T-cell (primary cell): ENCODE data around the gene PRSS53. TPM values are rescaled to one million over a fixed set of nuclear protein-coding genes. Genes with fewer than 3 reads are reported as not detected.
A peak's percentile ranks its signal among the peaks of the same experiment; 100 is the strongest.

Experiments
- ATAC-seq, 4 experiments: fragments of 200-7000 bp in 3 of 4; fragments of 150-1000 bp in 1 of 4; cut with Tn5 transposase; replicated peaks in 1 of 4; 1 replicate in 3 of 4; 2 replicates in 1 of 4; pipeline ENCODE4 v1.10.0; 2021; ENCODE audit warnings: moderate library complexity in 3 of 4, mild to moderate bottlenecking in 2 of 4, moderate number of reproducible peaks in 1 of 4
- CTCF ChIA-PET, 2 donors: fragments of 300-600 bp; sonication (Branson Sonifier 250); formaldehyde crosslinking; loops; one replicate each; lab custom pipeline; 2022; ENCODE audit warnings: antibody characterized with exemption in 2 of 2; lab: Charles Lee
- POLR2A ChIA-PET, 2 donors: fragments of 300-600 bp; sonication (Branson Sonifier 250); formaldehyde crosslinking; loops; one replicate each; lab custom pipeline; 2022; ENCODE audit warnings: antibody characterized with exemption in 2 of 2; lab: Charles Lee
- DNase-seq, 35 experiments: peaks; one replicate each; pipeline versions ENCODE4 v3.0.0 to v3.0.0-alpha.2; 2013 to 2023
- H3K27ac ChIP-seq: one replicate; pipeline ENCODE4 v1.5.1; 2013; ENCODE audit warnings: low read length
- H3K27me3 ChIP-seq, 2 experiments: replicated peaks in 1 of 2; 1 replicate in 1 of 2; 2 replicates in 1 of 2; pipeline versions ENCODE4 v1.6.1 to v1.7.0; 2013; ENCODE audit warnings: low read length in 1 of 2, mixed read lengths in 1 of 2; ENCODE audit not compliant: control insufficient read depth in 2 of 2, insufficient read depth in 2 of 2; ENCODE audit errors: extremely low read depth in 1 of 2
- H3K36me3 ChIP-seq, 2 donors: 1 replicate in 1 of 2; 2 replicates in 1 of 2; pipeline versions ENCODE4 v1.6.1 to v1.7.0; 2013; ENCODE audit warnings: low read length in 1 of 2; ENCODE audit not compliant: control insufficient read depth in 2 of 2, insufficient read depth in 1 of 2; ENCODE audit errors: extremely low read depth in 1 of 2
- H3K4me1 ChIP-seq, 2 experiments: 1 replicate in 1 of 2; 2 replicates in 1 of 2; pipeline versions ENCODE4 v1.6.1 to v1.7.0; 2013; ENCODE audit warnings: low read length in 2 of 2, mixed read lengths in 1 of 2; ENCODE audit not compliant: insufficient read depth in 2 of 2, control insufficient read depth in 1 of 2; ENCODE audit errors: extremely low read depth in 1 of 2
- H3K4me3 ChIP-seq, 2 donors: 1 replicate in 1 of 2; 2 replicates in 1 of 2; pipeline versions ENCODE4 v1.5.1 to v1.7.0; 2013; ENCODE audit warnings: mild to moderate bottlenecking in 2 of 2, low read length in 1 of 2, moderate library complexity in 1 of 2; ENCODE audit not compliant: control insufficient read depth in 1 of 2; ENCODE audit errors: extremely low read depth in 1 of 2
- H3K9me3 ChIP-seq: 2 replicates; pipeline ENCODE4 v1.7.0; 2013
- H3K27ac Mint-ChIP-seq, 2 donors: one replicate each; pipeline ENCODE4 v1.8.0; 2020 to 2021; ENCODE audit warnings: mild to moderate bottlenecking in 2 of 2, mixed read lengths in 2 of 2
- H3K27me3 Mint-ChIP-seq, 2 donors: one replicate each; pipeline ENCODE4 v1.8.0; 2021 to 2022; ENCODE audit warnings: mixed read lengths in 2 of 2
- H3K36me3 Mint-ChIP-seq: one replicate; pipeline ENCODE4 v1.8.0; 2021; ENCODE audit warnings: mixed read lengths
- H3K4me1 Mint-ChIP-seq, 3 donors: one replicate each; pipeline ENCODE4 v1.8.0; 2020 to 2022; ENCODE audit warnings: mixed read lengths in 3 of 3, mild to moderate bottlenecking in 1 of 3
- H3K4me3 Mint-ChIP-seq, 3 donors: one replicate each; pipeline ENCODE4 v1.8.0; 2020 to 2022; ENCODE audit warnings: mild to moderate bottlenecking in 3 of 3, mixed read lengths in 3 of 3, moderate library complexity in 3 of 3
- H3K9me3 Mint-ChIP-seq, 3 donors: one replicate each; pipeline ENCODE4 v1.8.0; 2020 to 2022; ENCODE audit warnings: mixed read lengths in 3 of 3
- WGBS: methylation state at CpG from one replicate; pipeline ENCODE4 v1.1.5; 2013; ENCODE audit warnings: missing lambda C conversion rate; ENCODE audit not compliant: insufficient coverage; 5-methylcytosine and 5-hydroxymethylcytosine counted together
- total RNA-seq, 35 experiments: library from RNA in 6 of 35; stranded (reverse) in 6 of 35; fragments of 120-200 nt in 1 of 35; gene quantifications; one replicate each; pipeline versions ENCODE4 v1.2.1 to v1.2.4 and lab custom pipeline; 2013 to 2026

Gene PRSS53
- total RNA-seq, 5 donors from 2014 or later (not counting 1 experiment from before 2014, with no cell fraction given), result 4.5 to 15.3 (median 13.1) TPM

DNA sequence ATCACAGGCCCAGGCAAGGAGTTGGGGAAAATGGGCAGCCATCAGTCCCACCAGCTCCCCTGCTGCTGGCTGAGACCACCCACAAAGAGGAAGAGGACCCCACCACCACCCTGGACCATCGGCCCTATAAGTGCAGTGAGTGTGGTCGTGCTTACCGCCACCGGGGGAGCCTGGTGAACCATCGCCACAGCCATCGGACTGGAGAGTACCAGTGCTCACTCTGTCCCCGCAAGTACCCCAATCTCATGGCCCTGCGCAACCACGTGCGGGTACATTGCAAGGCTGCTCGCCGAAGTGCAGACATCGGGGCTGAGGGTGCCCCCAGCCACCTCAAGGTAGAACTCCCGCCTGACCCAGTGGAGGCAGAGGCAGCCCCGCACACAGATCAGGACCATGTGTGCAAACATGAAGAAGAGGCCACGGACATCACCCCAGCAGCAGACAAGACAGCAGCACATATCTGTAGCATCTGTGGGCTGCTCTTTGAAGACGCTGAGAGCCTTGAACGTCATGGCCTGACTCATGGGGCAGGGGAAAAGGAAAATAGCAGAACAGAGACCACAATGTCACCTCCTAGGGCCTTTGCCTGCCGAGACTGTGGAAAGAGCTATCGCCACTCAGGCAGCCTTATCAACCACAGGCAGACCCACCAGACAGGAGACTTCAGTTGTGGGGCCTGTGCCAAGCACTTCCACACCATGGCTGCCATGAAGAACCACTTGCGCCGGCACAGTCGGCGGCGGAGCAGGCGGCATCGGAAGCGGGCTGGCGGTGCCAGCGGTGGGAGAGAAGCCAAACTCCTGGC, 10.9 kb downstream of the PRSS53 start:
- POLR2A ChIA-PET, result no interaction called here
- Mint-ChIP-seq H3K27ac (no peak overlapping the region), H3K4me1 (peaks cover 42 to 47% (median 43%) of the 10 kb centered on the region in 3 donors), H3K9me3 (no peaks in the 10 kb centered on the region), H3K36me3 (peaks cover 30% of the 10 kb centered on the region), H3K27me3 (no peaks in the 10 kb centered on the region), H3K4me3 (no peak overlapping the region)
- no peak for ATAC-seq
- WGBS, result 95% methylated on average over 28 of the region's 30 CpGs
- Histone ChIP-seq H3K27ac (no peak overlapping the region), H3K9me3 (no peaks in the 10 kb centered on the region), H3K27me3 (no peaks in the 10 kb centered on the region), H3K4me3 (no peak overlapping the region), H3K4me1 (peaks cover 4 to 52% of the 10 kb centered on the region in 2 experiments), H3K36me3 (peaks cover 30 to 64% of the 10 kb centered on the region in 2 donors)
- DNase-seq, result no peak
- CTCF ChIA-PET, result no interaction called here

DNA sequence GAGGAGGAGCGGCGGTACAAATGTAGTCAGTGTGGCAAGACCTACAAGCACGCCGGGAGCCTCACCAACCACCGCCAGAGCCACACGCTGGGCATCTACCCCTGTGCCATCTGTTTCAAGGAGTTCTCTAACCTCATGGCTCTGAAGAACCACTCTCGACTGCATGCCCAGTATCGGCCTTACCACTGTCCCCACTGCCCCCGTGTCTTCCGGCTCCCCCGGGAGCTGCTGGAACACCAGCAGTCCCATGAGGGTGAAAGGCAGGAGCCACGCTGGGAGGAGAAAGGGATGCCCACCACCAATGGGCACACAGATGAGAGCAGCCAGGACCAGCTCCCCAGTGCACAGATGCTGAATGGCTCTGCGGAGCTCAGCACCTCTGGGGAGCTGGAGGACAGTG, 11.7 kb downstream of the PRSS53 start:
- Mint-ChIP-seq H3K4me1 (peaks cover 45 to 49% (median 45%) of the 10 kb centered on the region in 3 donors), H3K9me3 (no peaks in the 10 kb centered on the region), H3K27ac (no peak overlapping the region), H3K27me3 (no peaks in the 10 kb centered on the region), H3K36me3 (peaks cover 26% of the 10 kb centered on the region), H3K4me3 (no peak overlapping the region)
- DNase-seq (no peak), ATAC-seq (no peak)
- CTCF ChIA-PET, result no interaction called here
- H3K27ac ChIP-seq, result no peak overlapping the region
- H3K4me1 ChIP-seq, result peaks cover 9 to 54% of the 10 kb centered on the region in 2 experiments
- no peaks in the 10 kb centered on the region for H3K9me3 ChIP-seq
- peaks cover 30 to 58% of the 10 kb centered on the region in 2 donors for H3K36me3 ChIP-seq
- no peaks in the 10 kb centered on the region for H3K27me3 ChIP-seq
- POLR2A ChIA-PET, result no interaction called here
- no peak overlapping the region for H3K4me3 ChIP-seq
- WGBS, result 98% methylated on average over 13 of the region's 13 CpGs

DNA sequence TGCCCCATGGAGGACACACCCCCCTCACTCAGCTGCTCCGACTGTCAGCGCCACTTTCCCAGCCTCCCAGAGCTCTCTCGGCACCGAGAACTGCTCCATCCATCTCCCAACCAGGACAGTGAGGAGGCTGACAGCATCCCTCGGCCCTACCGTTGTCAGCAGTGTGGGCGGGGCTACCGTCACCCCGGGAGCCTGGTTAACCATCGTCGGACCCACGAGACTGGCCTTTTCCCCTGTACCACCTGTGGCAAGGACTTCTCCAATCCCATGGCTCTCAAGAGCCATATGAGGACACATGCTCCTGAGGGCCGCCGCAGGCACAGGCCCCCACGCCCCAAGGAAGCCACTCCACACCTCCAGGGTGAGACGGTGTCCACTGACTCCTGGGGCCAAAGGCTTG, 12.4 kb downstream of the PRSS53 start:
- Histone ChIP-seq H3K4me1 (peaks cover 14 to 52% of the 10 kb centered on the region in 2 experiments), H3K36me3 (peaks cover 29 to 52% of the 10 kb centered on the region in 2 donors), H3K4me3 (no peak overlapping the region), H3K9me3 (no peaks in the 10 kb centered on the region), H3K27me3 (no peaks in the 10 kb centered on the region), H3K27ac (no peak overlapping the region)
- Mint-ChIP-seq H3K27ac (no peak overlapping the region), H3K4me3 (peak overlapping the region in 2 of 3 donors; percentile 6 to 92), H3K36me3 (peaks cover 26% of the 10 kb centered on the region), H3K9me3 (no peaks in the 10 kb centered on the region), H3K4me1 (peaks cover 44 to 53% (median 50%) of the 10 kb centered on the region in 3 donors), H3K27me3 (no peaks in the 10 kb centered on the region)
- DNase-seq (no peak), ATAC-seq (no peak)
- POLR2A ChIA-PET, result no interaction called here
- CTCF ChIA-PET, result no interaction called here
- 97% methylated on average over 12 of the region's 16 CpGs for WGBS

DNA sequence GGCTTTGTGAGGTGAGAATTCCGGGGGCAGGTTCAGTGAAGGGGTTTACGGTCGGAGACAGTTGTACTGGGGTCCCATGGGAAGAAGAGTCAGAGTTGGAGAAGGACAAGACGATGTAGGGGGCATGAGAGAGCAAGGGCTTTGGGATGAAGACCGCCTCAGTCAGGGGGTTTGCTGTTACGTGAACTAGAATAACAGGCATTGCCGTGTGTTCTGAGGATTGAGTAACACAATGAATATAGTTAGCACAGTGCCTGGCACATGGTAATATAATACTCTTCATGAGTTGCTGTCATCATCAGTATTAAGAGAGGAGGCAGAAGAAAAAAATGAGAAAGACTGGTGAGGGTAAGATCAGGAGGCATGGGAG, 13.9 kb downstream of the PRSS53 start:
- H3K4me3 ChIP-seq, result peak overlapping the region; percentile 69 to 95
- Mint-ChIP-seq H3K36me3 (peaks cover 21% of the 10 kb centered on the region), H3K27me3 (no peaks in the 10 kb centered on the region), H3K27ac (peak overlapping the region; percentile 95 to 97), H3K9me3 (no peaks in the 10 kb centered on the region), H3K4me1 (peaks cover 39 to 46% (median 45%) of the 10 kb centered on the region in 3 donors), H3K4me3 (peak overlapping the region; percentile 90 to 96 (median 92))
- WGBS, result 2% methylated on average over 7 of the region's 7 CpGs
- ChIA-PET POLR2A (interaction anchor here in 1 of 2 donors (1.4 kb wide), 1 partner anchor 43 kb away, joined by 6 read pairs; the partner anchor contains the start of gene KAT8), CTCF (interaction anchor here in 1 of 2 donors (1.2 to 1.6 kb wide), 2 partner anchors 41 to 385 kb away, joined by 3 to 4 read pairs; partner anchors contain the start of gene STX4)
- H3K9me3 ChIP-seq, result no peaks in the 10 kb centered on the region
- H3K36me3 ChIP-seq, result peaks cover 21 to 37% of the 10 kb centered on the region in 2 donors
- DNase-seq (no peak), ATAC-seq (no peak)
- H3K27ac ChIP-seq, result peak overlapping the region; percentile 89
- peaks cover 14 to 41% of the 10 kb centered on the region in 2 experiments for H3K4me1 ChIP-seq
- no peaks in the 10 kb centered on the region for H3K27me3 ChIP-seq

DNA sequence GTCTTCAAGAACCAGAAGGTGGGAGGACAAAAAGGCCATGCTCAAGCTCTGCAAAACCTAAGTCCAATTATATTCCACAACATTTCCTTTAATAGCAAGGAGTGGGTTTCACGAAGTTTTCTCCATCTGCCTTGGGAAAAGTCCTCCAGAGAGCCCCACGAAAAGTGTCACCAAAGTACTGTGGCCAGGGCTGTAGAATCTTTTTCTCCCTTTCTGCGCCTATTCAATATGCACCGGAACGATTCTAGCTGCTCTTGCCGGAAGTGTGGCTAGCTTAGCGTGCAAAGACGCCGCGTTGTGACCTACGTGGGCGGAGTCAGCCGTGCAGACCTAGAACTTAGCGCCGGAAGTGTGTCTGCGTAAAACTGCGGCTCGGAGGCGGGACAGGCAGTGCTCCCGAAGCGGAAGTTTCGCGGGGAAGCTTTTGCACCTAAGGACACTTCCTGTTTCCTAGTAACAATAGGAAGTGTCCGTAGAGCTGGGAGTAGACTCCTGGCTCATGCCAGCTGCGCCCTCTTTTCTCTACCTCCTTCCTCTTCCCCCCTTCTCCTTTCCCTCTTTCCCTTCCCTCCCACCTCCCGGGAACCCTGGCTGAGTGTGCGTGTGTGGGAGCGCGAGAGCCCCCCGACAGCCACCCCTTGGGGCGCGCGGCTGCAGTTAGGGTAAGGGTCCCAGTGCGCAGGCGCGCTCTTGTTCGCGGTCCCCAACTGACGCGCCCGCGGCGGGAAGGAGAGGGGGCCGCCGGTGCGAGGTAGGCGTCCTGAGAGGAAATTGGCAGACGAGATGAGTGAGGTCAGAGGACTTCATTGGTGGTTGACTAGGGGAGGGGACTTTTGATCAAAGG, 14.6 kb downstream of the PRSS53 start, which contains the start of the genes ZNF646 and ZNF668:
ZNF646 (plus strand) TSS at position 453 of the 844 bp plus-strand sequence. CDS start 1,903 bp downstream, outside the sequence.
ZNF668 (minus strand) TSS at position 271 of the 844 bp plus-strand sequence. CDS start 9,781 bp downstream, outside the sequence.
- H3K27me3 ChIP-seq, result no peaks in the 10 kb centered on the region
- ChIA-PET CTCF (interaction anchor here in 1 of 2 donors (0.7 to 1.6 kb wide), 6 partner anchors 40 to 795 kb away, joined by 3 to 15 read pairs (median 4); partner anchors contain the start of genes KAT8 and STX4), POLR2A (interaction anchor here in 1 of 2 donors (0.5 to 1.4 kb wide), 7 partner anchors 41 to 385 kb away, joined by 3 to 11 read pairs (median 4); partner anchors contain the start of genes ARMC5 and KAT8)
- no peaks in the 10 kb centered on the region for H3K9me3 ChIP-seq
- Mint-ChIP-seq H3K4me3 (peak within 1 kb of the TSS; percentile 92 to 96 (median 94)), H3K27ac (peak within 1 kb of the TSS; percentile 95 to 97), H3K4me1 (peaks cover 39 to 47% (median 46%) of the 10 kb centered on the region in 3 donors), H3K27me3 (no peaks in the 10 kb centered on the region), H3K36me3 (peaks cover 16% of the 10 kb centered on the region), H3K9me3 (no peaks in the 10 kb centered on the region)
- ATAC-seq, result peak; percentile 85 to 88 (median 86)
- peak within 1 kb of the TSS; percentile 69 to 95 for H3K4me3 ChIP-seq
- H3K4me1 ChIP-seq, result peaks cover 14 to 34% of the 10 kb centered on the region in 2 experiments
- DNase-seq, result peak; percentile 89 to 99 (median 98)
- peaks cover 17 to 31% of the 10 kb centered on the region in 2 donors for H3K36me3 ChIP-seq
- WGBS, result under 1% methylated on average over 38 of the region's 48 CpGs
- peak within 1 kb of the TSS; percentile 89 for H3K27ac ChIP-seq
